Kidney glomerular epithelial cell (primary cell): ENCODE measurements around the gene ANKAR.
"Not testable (repeated sequence)": the region's sequence is repeated elsewhere in the genome, so short reads cannot be mapped to it uniquely, and the experiment has no call there.

Source experiments
- DNase-seq: peaks from one replicate; lab custom pipeline; 2025; lab: John Stamatoyannopoulos, UW

Gene ANKAR

GRCh38 chr2:189660803-189661147 is 13.7 kb upstream of the ANKAR start:
- DNase-seq: no peak

- DNase-seq: peak; percentile 99
These were observed 13.1 kb upstream of the ANKAR start, which contains the start of gene ASNSD1 for GRCh38 chr2:189661148-189661956. TSS of gene ASNSD1 (plus strand) at chr2:189661459. CDS start at chr2:189666133, 4,674 bp downstream.

GRCh38 chr2:189661957-189662321 is 12.5 kb upstream of the ANKAR start:
- no peak for DNase-seq

- no peak for DNase-seq
These were observed 11.7 kb upstream of the ANKAR start for GRCh38 chr2:189662669-189663226.

GRCh38 chr2:189663319-189663718 is 11.2 kb upstream of the ANKAR start:
- not testable (repeated sequence) for DNase-seq

- no peak for DNase-seq
These were observed 4.6 kb upstream of the ANKAR start for GRCh38 chr2:189669913-189670312.

GRCh38 chr2:189673661-189674373 is 653 bp upstream of the ANKAR start:
- DNase-seq: no peak

- DNase-seq: no peak
These were observed 2.0 kb downstream of the ANKAR start for GRCh38 chr2:189676471-189676870.

- no peak for DNase-seq
These were observed 4.8 kb downstream of the ANKAR start for GRCh38 chr2:189679226-189679625.

- DNase-seq: no peak
These were observed 6.7 kb downstream of the ANKAR start for GRCh38 chr2:189681203-189681602.

GRCh38 chr2:189681903-189682302 is 7.4 kb downstream of the ANKAR start:
- no peak for DNase-seq

GRCh38 chr2:189683348-189683747 is 8.9 kb downstream of the ANKAR start:
- DNase-seq: no peak

- DNase-seq: no peak
These were observed 10.3 kb downstream of the ANKAR start for GRCh38 chr2:189684811-189685210.

GRCh38 chr2:189685540-189686229 is 11.2 kb downstream of the ANKAR start:
- DNase-seq: peak; percentile 48

GRCh38 chr2:189687796-189688195 is 13.3 kb downstream of the ANKAR start:
- not testable (repeated sequence) for DNase-seq

GRCh38 chr2:189696223-189696622 is 21.8 kb downstream of the ANKAR start:
- DNase-seq: no peak

GRCh38 chr2:189698020-189698887 is 23.8 kb downstream of the ANKAR start:
- peak; percentile 51 for DNase-seq

- DNase-seq: no peak
These were observed 26.2 kb downstream of the ANKAR start for GRCh38 chr2:189700681-189701080.

- DNase-seq: no peak
These were observed 27.6 kb downstream of the ANKAR start for GRCh38 chr2:189702071-189702470.

GRCh38 chr2:189709501-189710221 is 35.2 kb downstream of the ANKAR start:
- no peak for DNase-seq

- DNase-seq: not testable (repeated sequence)
These were observed 43.1 kb downstream of the ANKAR start for GRCh38 chr2:189717593-189717992.
